ENCODE results near the gene TMX2. TPM values are rescaled to one million over a fixed set of nuclear protein-coding genes. Genes with fewer than 3 reads are reported as not detected.

The TMX2 gene
- total RNA-seq, 2 donors from 2014 or later: 58.5 to 74.2 TPM

DNA sequence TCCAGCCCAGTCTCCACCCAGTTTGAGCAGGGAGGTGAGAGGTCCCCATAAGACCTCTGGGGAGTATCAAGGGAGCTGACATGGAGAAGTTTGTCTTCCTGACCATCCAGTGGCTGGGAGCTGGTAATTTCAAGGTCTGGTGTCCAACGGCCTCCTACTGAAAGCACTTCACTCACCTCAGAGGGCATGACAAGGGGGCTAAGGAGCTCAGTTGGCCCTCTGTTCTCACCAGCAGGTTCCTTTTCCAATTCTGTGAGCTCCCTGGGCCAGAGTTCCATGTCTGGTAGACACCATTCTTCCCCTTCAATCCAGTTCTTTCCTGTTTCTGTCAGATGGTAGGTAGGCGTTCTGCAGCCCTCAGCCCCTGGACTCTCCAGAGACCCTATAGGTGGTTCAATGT lies 32.0 kb downstream of the TMX2 start:
- no peaks in the 10 kb centered on the region for H3K27me3 ChIP-seq
- H3K4me1 ChIP-seq: peaks cover 0 to 25% of the 10 kb centered on the region in 2 donors
- DNase-seq (ENCODE audit: low spot score): no peak
- TF ChIP-seq, protein P1, sequence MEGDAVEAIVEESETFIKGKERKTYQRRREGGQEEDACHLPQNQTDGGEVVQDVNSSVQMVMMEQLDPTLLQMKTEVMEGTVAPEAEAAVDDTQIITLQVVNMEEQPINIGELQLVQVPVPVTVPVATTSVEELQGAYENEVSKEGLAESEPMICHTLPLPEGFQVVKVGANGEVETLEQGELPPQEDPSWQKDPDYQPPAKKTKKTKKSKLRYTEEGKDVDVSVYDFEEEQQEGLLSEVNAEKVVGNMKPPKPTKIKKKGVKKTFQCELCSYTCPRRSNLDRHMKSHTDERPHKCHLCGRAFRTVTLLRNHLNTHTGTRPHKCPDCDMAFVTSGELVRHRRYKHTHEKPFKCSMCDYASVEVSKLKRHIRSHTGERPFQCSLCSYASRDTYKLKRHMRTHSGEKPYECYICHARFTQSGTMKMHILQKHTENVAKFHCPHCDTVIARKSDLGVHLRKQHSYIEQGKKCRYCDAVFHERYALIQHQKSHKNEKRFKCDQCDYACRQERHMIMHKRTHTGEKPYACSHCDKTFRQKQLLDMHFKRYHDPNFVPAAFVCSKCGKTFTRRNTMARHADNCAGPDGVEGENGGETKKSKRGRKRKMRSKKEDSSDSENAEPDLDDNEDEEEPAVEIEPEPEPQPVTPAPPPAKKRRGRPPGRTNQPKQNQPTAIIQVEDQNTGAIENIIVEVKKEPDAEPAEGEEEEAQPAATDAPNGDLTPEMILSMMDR (IDR thresholded peaks at IDR 0.05): no peak
- peaks cover 28% of the 10 kb centered on the region for H3K36me3 ChIP-seq
- H3K9me3 ChIP-seq: no peaks in the 10 kb centered on the region
- H3K4me3 ChIP-seq: no peak overlapping the region
- no peak overlapping the region for H3K27ac ChIP-seq

DNA sequence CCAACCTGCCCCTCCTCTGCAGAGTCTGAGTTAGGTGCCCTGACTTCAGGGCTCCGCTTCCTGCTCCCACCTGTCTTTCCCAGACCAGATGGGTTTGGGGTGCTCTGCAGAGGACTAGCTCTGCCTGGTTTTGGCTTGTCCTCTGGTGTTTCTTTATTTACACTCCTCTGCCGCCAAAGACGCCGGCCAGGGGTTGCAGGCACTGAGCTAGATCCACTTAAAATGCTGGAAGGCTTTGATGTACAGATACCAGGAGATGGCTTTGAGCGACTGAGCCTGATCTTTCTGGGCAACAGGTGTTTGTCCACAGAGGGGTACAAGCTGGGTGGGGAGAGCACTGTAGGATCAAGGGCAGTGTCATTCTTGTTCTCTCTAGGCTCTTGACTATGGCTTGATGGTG lies 32.8 kb downstream of the TMX2 start:
- peaks cover 27% of the 10 kb centered on the region for H3K36me3 ChIP-seq
- H3K27ac ChIP-seq: no peak overlapping the region

DNA sequence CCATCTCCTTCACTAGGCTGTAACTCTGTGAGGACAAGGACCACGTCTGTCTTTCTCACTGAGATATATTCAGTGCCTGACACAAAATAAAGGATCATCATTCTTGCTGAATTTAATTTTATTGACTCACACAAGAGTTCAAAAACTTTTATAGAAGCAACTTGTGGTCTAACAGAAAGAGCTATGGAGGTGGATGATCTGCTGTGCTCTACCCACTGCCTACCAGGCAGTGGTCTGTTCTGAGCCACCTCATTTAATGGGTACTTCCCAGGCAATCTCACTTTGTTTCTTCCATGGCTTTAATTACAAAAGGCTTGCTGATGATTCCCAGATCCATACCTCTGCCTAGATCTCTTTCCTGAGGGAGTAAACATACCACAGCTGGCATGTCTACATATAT lies 34.5 kb downstream of the TMX2 start:
- H3K36me3 ChIP-seq: peaks cover 27% of the 10 kb centered on the region
- no peak for DNase-seq (ENCODE audit: low spot score)
- TF ChIP-seq, protein P1 (IDR thresholded peaks at IDR 0.05): no peak

More for the DNA sequence above, 32.8 kb downstream of the TMX2 start:
- DNase-seq (ENCODE audit: low spot score): no peak
- H3K27me3 ChIP-seq: no peaks in the 10 kb centered on the region
- TF ChIP-seq, protein P1 (IDR thresholded peaks at IDR 0.05): no peak
- no peaks in the 10 kb centered on the region for H3K9me3 ChIP-seq
- H3K4me1 ChIP-seq: peaks cover 0 to 25% of the 10 kb centered on the region in 2 donors
- H3K4me3 ChIP-seq: no peak overlapping the region

DNA sequence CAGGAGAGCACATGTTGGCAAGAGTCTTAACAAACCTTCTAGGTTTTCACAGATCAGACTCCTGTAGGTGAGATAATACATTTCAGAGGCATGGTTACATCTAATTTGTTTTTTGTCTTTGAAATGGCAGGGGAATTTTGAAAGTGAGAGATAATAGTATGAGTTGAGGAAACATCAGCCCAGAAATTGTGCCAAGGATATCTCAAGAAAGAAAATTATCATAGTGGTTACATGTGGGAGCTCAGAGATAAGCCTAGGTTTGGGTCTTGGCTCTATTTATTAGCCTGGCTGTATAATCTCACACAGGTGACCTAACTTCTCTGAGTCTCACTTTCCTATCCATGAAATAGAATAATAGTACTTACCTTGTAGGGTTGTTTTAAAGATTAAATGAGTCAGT lies 38.8 kb downstream of the TMX2 start:
- Histone ChIP-seq H3K4me3 (no peak overlapping the region), H3K27ac (no peak overlapping the region), H3K36me3 (no peaks in the 10 kb centered on the region), H3K4me1 (peaks cover 0 to 8% of the 10 kb centered on the region in 2 donors), H3K27me3 (no peaks in the 10 kb centered on the region), H3K9me3 (no peaks in the 10 kb centered on the region)
- TF ChIP-seq, protein P1 (IDR thresholded peaks at IDR 0.05): no peak
- DNase-seq (ENCODE audit: low spot score): no peak

More for the DNA sequence above, 34.5 kb downstream of the TMX2 start:
- no peaks in the 10 kb centered on the region for H3K27me3 ChIP-seq
- H3K27ac ChIP-seq: no peak overlapping the region
- H3K4me1 ChIP-seq: peaks cover 0 to 23% of the 10 kb centered on the region in 2 donors
- no peak overlapping the region for H3K4me3 ChIP-seq
- no peaks in the 10 kb centered on the region for H3K9me3 ChIP-seq

DNA sequence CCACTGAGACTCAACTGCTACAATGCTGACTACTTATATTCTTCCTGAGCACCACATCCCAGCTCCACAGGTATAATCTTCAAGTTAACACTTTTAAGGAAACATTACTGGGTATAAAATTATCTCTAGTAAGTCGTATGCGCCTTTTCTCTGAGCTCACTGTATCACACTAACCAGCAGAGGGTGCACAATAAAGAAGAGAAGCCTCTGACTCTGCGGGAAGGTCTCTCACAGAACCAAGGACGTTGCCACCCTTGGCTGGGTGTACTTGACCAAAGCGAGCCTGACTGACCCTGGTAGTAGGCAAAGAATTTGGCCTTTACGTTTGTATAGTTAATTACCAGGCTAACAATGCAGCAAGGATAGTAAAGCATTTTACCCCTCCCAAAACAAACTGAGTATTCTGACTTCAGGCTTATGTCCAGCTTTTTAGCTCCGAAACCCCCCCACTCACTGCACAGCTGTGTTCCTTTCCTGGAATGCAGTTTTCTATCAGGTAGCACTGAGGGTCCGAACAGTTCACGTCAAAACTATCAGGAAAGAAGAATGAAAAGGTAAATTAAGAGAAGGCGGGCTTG lies 39.4 kb downstream of the TMX2 start, which contains the start of gene BTBD18:
TSS of gene BTBD18 (minus strand) at position 144 of the 578 bp plus-strand sequence. CDS start 631 bp downstream, outside the sequence.
- H3K27ac ChIP-seq: peak within 1 kb of the TSS in 1 of 2 donors; percentile 37
- TF ChIP-seq, protein P1 (IDR thresholded peaks at IDR 0.05): peak; percentile 22 to 67

DNA sequence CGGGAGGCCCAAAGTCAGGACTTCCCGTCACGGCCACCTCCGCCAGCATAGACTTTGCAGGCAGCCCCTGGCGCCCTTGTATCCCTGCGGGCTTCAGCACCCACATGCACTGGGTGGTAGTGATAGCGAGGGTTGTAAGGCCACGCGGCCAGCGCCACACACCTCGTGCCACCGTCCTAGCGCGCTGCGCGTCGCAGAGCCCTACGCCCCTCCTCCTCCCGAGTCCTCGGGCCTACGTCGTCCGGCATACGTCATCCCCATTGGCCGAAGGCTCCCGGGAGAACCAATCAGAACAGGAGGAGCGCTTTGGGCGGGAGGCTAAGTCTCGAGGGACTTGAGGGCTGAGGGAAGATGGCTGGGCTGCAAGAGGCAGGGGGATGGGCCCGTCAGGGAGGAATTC lies 40.6 kb downstream of the TMX2 start:
- H3K4me3 ChIP-seq: no peak overlapping the region
- no peak for DNase-seq (ENCODE audit: low spot score)
- no peaks in the 10 kb centered on the region for H3K9me3 ChIP-seq
- H3K36me3 ChIP-seq: no peaks in the 10 kb centered on the region
- TF ChIP-seq, protein P1 (IDR thresholded peaks at IDR 0.05): no peak
- no peak overlapping the region for H3K27ac ChIP-seq
- H3K4me1 ChIP-seq: peaks cover 0 to 12% of the 10 kb centered on the region in 2 donors
- no peaks in the 10 kb centered on the region for H3K27me3 ChIP-seq

More for the DNA sequence above, 39.4 kb downstream of the TMX2 start, which contains the start of gene BTBD18:
- DNase-seq (ENCODE audit: low spot score): no peak
- Histone ChIP-seq H3K36me3 (no peaks in the 10 kb centered on the region), H3K4me1 (peaks cover 0 to 8% of the 10 kb centered on the region in 2 donors), H3K4me3 (no peak within 1 kb of the TSS), H3K27me3 (no peaks in the 10 kb centered on the region), H3K9me3 (no peaks in the 10 kb centered on the region)
